Hematopoietic multipotent progenitor cell treated with erythropoietin and hydrocortisone succinate and interleukin-3 and kit ligand, for 8 days (in vitro differentiated cells): ENCODE results near the gene NCKAP1.
"Not testable (repeated sequence)": the region's sequence is repeated elsewhere in the genome, so short reads cannot be mapped to it uniquely, and the experiment has no call there.

Experiments used
- DNase-seq: peaks from one replicate; pipeline ENCODE4 v3.0.0-alpha.2; 2015

Gene NCKAP1, protein sequence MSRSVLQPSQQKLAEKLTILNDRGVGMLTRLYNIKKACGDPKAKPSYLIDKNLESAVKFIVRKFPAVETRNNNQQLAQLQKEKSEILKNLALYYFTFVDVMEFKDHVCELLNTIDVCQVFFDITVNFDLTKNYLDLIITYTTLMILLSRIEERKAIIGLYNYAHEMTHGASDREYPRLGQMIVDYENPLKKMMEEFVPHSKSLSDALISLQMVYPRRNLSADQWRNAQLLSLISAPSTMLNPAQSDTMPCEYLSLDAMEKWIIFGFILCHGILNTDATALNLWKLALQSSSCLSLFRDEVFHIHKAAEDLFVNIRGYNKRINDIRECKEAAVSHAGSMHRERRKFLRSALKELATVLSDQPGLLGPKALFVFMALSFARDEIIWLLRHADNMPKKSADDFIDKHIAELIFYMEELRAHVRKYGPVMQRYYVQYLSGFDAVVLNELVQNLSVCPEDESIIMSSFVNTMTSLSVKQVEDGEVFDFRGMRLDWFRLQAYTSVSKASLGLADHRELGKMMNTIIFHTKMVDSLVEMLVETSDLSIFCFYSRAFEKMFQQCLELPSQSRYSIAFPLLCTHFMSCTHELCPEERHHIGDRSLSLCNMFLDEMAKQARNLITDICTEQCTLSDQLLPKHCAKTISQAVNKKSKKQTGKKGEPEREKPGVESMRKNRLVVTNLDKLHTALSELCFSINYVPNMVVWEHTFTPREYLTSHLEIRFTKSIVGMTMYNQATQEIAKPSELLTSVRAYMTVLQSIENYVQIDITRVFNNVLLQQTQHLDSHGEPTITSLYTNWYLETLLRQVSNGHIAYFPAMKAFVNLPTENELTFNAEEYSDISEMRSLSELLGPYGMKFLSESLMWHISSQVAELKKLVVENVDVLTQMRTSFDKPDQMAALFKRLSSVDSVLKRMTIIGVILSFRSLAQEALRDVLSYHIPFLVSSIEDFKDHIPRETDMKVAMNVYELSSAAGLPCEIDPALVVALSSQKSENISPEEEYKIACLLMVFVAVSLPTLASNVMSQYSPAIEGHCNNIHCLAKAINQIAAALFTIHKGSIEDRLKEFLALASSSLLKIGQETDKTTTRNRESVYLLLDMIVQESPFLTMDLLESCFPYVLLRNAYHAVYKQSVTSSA

DNA sequence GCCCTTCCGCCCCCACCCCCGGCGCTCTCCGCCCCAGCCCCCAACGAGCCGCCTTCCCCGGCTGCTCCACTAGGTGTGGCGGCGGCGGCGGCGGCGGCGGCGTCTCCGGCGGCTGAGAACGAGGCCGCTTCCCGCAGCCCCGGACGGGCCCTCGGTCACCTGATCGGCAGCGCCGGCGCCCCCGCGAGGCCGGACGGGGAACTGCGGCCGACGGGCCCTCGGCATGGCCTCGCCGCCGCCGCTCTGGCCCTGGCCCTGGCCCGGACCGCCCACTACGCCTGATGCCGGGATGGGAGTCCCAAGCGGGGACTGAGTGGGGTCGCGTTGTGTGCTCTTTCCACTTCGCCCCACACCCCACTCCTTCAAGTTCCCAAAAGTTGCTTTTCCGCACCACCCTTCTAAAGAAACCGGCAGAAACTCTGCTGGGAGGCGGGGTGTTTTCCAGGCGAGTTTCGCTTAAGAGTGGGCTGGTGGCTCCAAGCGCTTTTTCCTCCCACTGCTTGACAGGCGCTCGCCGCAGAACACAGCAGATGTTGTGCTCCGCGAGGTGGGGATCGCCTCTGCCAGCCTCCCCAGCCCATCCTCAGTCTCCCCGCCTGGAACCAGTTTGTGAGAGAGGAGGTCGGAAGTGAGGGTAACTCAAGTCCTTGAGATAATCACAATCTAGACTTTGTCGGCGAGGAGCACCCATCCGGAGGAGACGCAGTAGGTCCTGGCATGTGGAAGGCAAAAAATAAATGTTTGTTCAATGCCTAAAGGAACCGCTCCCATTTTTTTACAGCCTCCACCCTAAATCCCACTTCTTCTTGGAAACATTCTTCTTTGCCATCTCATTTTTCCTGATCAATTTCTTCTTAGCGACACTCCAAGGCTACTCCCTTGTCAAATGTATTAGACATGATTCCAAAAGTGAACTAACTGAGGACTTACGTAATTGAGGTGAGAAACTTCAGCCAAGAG lies at the start of gene NCKAP1:
NCKAP1 (minus strand) TSS at position 117 of the 960 bp plus-strand sequence. CDS start 358 bp downstream, outside the sequence.
- peak; percentile 79 for DNase-seq

DNA sequence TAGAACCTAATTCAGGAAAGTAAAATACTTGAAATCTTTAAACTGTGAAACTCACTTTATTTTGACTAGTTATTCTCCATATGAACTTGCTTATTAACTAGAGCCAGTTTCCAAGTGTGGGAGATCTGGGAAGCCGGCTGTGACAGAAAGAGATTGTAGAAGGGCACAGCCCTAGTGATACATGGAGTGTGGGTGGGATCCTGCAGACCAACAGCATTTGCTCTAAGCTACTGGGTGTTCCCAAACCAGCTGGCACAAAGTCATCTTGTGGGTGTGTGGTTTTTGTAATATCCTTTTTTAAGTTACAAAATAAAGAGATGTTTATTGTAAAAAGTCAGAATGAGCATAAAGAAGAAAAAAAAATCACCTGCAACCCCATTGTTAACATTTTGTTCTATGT lies 43.7 kb upstream of the NCKAP1 start:
- DNase-seq = peak; percentile 56

DNA sequence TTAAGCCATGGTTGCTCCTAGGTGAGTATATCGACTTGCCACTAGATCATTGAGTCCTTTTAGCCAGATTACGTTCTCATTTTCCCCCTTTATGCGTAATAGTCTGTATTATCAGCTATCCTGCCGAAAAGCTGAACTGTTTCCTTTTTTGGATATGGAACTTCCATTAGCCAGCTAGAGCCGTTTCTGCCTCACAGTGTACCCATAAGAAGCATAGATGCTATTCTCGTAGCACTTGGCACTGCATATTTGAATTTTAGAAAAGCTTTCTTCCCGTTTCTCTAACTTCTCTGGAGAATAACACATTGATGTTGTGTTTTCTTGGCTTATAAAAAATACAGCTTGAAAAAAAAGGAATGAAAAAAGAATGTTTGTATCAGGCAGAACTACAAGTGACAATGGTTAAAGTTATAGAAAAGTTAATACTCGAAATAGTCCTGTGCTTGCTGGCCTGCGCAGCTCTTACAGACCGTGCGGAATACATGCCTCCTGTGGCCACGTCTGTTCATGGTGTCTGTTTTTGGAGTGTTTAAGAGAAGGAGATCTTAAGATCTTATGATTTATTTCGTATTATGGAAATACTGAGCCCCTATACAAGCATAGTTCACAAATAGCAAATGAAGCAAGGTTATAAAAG lies 41.0 kb upstream of the NCKAP1 start:
- DNase-seq = peak; percentile 50

DNA sequence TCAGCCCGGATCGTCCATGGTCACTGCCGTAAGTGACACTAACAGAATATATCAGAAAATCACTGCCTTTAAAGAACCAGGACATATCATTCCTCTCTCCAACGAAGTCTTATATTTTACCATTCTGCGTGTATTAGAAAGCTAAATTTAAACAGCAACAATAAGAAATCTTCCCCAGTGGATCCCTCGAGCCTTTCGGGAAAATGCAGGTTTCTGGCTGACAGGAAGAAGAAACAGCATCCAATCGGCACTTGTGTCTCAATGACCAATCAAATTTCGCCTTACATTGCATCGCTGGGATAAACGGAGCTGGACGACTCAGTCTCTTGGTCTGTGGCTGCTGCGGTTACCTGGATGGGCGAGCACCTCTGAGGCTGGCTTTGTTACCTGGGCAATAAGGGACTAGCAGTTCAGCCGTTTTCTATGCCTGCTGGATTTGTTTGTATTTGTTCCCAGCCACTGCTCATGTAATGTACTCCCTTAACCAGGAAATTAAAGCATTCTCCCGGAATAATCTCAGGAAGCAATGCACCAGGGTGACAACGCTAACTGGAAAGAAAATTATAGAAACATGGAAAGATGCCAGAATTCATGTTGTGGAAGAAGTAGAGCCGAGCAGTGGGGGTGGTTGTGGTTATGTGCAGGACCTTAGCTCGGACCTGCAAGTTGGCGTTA lies 40.3 kb upstream of the NCKAP1 start, which contains the start of gene DUSP19:
DUSP19 (plus strand) TSS at position 284 of the 675 bp plus-strand sequence; CDS start at position 471, 187 bp downstream.
- DNase-seq = peak; percentile 95

DNA sequence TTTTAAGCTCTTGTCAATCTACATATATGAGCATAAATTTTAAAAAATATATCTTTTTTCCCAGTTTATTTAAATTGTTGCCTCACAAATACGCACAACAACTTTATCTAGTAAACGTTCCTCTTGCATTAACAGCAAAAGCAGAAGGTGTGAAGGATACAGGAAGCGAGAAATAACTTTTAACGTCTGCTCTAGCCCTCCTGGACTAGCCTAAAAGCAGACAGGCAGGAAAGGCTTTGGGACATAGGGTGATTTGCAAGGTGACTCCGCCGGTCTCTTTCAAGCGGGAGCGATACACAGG lies 39.9 kb upstream of the NCKAP1 start:
- no peak for DNase-seq

DNA sequence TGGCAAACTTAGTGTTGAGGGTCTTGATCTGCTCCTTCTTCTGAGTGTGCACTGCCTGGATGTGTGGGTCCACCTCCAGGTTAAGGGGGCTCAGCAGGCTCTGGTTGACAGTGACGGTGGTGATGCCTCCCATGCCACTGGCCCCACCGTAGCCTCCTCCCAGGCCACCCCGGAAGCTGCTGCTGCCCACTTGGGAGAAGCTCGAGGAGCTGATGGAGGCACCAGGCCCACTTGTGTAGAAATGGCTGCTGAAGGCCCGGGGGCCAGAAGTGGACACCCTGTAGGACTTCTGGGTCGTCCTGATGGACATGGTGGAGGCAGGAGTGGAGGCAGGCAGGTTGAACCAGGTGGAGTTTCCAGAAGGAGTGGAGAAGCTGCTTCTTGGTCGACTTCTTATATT lies 33.9 kb upstream of the NCKAP1 start:
- DNase-seq = no peak

DNA sequence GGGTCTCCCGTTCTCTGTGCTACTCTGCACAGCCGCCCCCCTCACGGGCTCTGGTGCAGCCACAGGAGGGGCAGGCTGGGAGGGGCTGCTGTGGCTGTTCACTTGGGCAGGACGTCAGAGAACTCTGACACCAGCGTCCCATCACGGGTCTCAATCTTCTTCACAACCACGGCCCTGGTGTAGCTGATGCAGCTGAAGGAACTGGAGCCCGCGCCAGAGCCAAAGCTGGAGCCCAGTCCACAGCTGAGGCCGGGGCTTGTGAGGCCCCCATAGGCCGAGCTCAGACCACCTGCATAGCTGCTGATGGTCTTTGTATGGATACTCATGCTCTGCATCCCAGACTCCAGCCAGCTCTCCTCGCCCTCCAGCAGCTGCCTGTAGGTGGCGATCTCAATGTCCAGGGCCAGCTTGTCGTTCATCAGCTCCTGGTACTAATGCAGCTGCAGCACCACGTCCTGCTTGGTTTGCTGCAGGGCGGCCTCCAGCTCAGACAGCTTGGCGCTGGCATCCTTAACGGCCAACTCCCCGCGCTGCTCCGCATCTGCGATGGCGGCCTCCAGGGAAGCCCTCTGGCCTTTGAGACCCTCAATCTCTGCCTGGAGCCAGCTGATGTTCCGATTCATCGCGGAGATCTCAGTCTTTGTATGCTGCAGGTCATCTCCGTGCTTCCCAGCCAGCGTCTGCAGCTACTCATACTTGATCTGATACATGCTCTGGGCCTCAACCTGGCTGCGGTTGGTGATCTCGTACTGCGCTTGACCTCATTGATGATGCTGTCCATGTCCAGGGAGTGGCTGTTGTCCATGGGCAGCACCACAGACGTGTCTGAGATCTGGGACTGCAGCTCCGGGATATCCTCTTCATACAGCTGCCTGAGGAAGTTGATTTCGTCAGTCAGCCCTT lies 32.9 kb upstream of the NCKAP1 start:
- peak; percentile 42 for DNase-seq

DNA sequence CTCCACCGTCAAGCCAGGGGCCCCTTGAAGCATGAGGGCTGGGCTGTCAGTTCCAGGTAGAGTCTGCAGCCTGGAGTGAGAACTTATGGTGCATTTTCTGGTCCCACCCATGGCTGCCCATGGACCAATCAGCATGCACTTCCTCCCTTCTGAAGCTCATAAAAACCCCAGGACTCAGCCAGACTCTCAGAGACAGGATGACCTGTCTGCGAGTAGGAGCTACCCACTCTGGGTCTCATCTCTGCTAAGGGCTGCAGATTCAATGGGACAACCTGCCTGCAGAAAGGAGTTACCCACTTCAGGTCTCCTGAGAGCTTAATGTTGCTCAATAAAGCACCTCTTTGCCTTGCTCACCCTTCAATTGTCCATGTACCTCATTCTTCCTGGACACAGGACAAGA lies 30.9 kb upstream of the NCKAP1 start:
- no peak for DNase-seq

DNA sequence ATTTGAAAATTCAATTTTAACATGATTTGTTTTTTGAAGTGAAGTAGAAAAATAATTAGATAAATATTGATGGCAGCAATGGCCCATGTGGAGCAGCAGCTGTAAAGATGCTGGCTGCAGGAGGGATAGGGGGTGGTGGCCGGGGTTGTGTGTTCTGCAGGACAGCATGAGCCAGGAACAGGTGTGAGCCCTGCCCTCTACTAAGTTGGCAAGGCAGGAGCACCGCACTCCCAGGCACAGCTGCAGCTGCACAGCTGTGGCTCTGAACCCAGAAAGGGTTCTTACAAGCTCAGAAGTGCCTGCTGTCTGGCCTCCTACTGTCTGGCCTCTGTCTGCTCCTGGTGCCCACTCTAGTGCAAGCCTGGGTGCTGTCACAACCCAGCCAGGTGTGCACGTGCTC lies 30.3 kb upstream of the NCKAP1 start:
- no peak for DNase-seq

DNA sequence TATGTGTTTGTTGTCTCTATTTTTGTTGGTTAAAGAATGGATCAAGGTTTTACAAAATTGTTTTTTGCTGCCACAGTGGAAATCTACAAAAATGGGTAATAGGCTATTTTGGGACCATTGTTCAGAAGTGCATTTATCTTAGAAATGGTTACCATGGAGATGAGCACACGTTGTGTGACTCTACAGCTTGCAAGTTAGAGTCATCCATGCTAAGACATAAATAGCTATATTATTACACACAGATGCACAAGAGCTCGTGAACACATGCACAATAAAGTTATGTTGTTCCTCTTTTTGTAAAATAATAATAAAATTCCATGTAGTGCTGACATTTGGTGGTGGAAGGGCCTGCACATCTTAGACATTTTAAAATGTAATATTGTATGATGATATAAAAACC lies 24.8 kb upstream of the NCKAP1 start:
- no peak for DNase-seq

DNA sequence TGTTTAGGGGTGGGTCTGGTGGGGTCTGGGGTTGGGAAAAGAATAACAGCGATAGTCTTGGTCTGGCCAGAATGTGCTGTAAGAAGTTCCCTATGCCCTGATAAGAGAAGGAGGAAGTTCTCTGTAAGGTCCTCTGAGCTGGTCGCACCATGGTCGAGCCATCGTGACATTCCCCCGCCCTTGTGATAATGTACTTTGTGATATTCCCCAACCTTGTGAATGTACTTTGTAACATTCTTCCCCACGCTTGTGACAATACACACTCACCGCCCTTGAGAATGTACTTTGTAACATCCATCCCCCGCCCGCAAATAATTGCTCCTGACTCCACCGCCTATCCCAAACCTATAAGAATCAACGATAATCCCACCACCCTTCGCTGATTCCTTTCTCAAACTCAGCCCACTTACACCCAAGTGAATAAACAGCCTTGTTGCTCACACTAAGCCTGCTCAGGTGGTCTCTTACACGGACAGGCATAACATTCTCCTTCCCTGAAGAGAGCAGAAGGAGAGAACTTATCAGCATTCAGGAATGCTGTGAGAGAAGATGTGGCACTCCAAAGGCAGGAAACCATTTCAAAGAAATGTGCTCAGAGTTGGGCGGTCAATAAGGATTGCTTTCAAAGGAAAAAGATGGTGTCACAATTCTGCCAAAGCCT lies 22.4 kb upstream of the NCKAP1 start:
- DNase-seq = no peak

DNA sequence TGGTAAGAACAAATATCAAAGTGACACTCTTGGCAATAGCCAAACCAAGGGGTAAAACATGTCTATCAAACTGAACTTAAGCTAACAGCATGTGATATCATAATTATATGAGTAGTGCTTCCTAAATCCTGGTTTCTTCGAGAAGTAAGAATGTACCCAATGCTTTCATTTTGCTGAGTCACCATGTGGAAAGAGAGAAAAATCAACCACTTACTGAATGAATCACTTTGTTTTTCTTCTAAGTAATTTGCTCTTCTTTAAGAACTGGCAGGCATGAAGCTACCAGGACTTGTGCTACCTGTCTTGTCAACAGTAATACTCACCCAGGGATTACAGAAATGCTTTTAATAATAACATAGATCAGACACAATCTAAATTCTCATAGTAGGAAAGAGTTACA lies 21.3 kb upstream of the NCKAP1 start:
- DNase-seq = peak; percentile 24

DNA sequence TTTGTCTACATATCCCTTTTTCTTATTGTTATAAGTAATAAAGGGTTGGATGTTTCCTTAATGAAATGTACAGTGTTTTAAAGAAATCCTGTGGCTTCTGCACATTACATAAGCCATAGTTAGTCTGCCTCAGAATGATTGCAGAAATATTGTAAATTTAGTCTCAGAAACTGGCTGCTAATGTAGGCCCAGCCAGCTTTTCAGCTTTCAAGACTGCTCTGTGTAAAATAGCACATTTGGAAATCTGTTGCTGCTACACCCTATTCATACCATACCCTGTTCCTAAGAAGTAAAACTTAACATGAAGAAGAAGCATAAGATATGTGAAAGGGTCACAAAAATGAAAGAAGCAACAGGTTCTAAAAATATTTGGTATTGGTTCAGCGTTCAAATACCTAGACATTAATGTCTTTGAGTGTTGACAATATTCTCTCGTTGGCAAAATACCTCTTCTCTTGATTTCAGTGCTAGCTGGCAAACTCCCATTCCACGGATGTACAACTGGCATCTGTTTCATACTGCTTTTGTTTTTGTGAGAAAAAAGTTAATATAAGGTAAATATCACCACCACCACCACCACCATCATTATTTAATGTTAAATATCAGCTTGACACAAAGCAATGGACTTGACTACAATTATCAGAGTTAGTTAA lies 19.2 kb upstream of the NCKAP1 start:
- DNase-seq = no peak

DNA sequence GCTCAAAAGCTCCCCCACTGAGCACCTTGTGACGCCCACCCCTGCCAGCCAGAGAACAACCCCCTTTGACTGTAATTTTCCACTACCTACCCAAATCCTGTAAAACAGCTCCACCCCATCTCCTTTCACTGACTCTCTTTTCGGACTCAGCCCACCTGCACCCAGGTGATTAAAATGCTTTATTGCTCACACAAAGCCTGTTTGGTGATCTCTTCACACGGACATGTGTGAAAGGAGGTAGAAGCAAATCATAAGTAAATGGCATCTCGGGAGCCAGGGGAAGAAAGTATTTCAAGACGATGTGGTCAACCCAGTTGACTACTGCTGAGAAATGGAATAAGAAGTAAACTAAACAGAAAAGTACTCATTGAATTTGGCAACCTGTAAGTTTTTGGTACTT lies 11.2 kb upstream of the NCKAP1 start:
- DNase-seq = no peak

DNA sequence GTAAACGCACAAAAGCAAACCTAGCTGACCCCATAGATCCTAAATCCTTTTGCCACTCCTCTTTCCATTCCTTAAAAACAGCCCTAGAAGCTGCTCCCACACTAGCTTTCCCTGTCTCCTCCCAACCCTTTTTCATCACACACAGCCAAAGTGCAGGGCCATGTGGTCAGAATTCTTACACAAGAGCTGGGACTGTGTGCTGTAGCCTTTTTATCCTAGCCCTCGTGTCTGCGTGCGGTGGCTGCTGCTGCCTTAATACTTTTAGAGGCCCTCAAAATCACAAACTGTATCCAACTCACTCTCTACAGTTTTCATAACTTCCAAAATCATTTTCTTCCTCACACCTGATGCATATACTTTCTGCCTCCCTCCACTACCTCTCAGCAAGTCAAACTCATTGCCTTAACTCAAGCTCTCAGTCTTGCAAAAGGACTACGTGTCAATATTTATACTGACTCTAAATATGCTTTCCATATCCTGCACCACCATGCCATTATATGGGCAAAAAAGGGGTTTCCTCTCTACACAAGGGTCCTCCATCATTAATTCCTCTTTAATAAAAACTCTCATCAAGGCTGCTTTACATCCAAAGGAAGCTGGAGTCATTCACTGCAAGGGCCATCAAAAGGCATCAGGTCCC lies 9.3 kb upstream of the NCKAP1 start:
- not testable (repeated sequence) for DNase-seq

DNA sequence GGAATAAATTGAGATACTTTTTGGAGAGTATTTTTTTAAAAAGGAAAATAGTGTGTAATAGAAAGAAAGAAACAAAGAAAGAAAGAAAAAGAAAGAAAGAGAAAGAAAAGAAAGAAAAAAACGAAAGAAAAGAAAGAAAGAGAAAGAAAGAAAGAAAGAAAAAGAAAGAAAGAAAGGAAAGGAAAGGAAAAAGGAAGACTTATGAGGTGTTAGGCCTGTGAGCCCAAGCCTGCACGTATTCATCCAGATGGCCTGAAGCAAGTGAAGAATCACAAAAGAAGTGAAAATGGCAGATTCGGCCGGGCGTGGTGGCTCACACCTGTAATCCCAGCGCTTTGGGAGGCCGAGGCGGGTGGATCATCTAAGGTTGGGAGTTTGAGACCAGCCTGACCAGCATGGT lies 5.3 kb upstream of the NCKAP1 start:
- DNase-seq = not testable (repeated sequence)

DNA sequence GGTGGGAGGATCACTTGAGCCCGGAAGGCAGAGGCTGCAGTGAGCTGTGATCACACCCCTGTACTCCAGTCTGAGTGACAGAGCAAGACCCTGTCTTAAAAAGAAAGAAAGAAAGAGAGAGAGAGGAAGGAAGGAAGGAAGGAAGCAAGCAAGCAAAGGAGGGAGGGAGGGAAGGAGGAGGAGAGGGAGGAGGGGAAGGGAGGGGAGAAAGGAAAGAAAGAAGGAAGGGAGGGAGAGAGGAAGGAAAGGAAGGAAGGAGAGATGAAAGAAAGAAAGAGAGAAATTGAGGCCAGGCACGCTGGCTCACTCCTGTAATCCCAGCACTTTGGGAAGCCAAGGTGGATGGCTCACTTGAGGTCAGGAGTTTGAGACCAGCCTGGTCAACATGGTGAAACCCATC lies 2.3 kb upstream of the NCKAP1 start:
- DNase-seq = no peak

DNA sequence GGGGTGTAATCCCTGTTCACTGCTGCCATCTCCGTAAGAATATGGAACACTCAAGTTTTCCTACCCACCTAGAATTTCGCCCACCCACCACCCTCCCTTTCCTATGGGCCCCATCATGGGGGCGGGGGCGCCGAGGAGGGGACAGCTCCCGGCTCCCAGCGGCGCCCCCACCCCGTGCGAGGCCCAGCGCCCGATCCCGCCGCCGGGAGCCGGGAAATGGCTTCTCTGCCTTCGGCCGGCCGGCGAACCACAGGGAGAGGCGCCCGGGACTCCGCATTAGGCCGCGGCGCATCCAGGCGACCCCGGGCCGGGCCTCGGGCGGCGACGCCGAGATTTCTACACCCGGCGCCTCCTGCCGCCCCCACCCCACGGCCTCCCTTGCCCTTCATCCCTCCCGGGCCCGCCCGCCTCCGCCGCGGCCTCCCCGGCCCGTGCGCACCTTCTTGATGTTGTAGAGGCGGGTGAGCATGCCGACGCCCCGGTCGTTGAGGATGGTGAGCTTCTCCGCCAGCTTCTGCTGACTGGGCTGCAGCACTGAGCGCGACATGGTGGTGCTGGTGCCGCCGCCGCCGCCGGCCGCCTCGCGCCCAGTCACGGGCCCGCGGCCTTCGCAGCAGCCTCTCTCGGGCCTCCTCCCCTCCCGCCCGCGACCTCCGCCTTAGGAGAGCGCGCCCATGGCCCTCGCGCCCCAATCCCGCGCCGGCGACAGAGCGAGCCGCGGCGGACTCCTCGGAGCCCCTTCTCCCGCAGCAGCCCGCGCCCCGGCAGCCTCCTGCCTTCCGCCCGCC lies 510 bp downstream of the NCKAP1 start:
- DNase-seq = peak; percentile 42
